ENCODE results near the gene COL4A3. TPM values are rescaled to one million over a fixed set of nuclear protein-coding genes. Genes with fewer than 3 reads are reported as not detected.

Gene COL4A3
- total RNA-seq, 1 donor = 1.3 TPM

GRCh38 chr2:227153307-227153706 lies 11.1 kb upstream of the COL4A3 start:
- peak; percentile 38 for DNase-seq (ENCODE audit: low read depth)
- TF ChIP-seq CTCF (IDR thresholded peaks at IDR 0.05; ENCODE audit: insufficient read depth, low read length) = no peak
- H3K4me3 ChIP-seq (ENCODE audit: low read depth, low read length) = no peak overlapping the region

- no peak overlapping the region for H3K4me3 ChIP-seq (ENCODE audit: low read depth, low read length)
- peak; percentile 74 for DNase-seq (ENCODE audit: low read depth)
These were observed 10.5 kb upstream of the COL4A3 start for GRCh38 chr2:227153758-227154486.

DNA sequence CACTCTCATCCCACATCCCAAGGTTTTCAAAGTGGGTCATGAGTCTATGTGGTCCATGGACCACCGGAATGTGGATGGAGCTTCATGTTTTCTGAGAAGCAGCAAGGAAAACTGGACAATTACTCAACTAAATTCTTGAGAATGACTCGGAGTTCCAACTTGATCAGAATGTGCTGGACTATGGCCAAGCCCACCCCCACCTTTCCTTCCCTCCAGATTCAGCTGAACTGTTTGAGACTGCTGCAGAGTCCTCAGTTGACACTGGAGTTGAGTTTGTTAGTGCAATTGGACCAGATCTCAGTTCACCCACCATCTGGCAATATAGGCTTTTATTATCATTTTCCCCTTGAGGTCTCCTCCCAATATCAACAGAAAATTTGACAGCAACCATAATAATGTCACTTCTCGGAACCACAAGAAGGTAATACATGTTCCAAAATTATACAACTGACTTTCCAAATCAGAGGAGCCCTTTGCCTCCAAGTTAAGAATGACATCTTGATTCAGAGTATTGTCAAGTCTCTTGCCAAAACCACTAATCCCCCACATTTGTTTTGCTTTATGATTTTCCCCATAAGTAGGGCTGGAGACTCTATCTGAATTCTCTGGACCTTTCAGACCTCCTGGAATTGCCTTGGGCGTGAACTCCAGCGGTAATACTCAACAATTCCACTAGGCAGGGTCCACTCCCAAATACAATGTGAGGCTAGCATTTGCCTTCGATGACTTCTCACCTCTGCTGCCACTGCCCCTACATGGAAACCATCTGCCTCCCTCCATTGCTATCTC lies 9.2 kb upstream of the COL4A3 start:
- H3K4me3 ChIP-seq (ENCODE audit: low read depth, low read length) = no peak overlapping the region
- TF ChIP-seq CTCF (IDR thresholded peaks at IDR 0.05; ENCODE audit: insufficient read depth, low read length) = peak; percentile 19
- peak; percentile 94 for DNase-seq (ENCODE audit: low read depth)

More at GRCh38 chr2:227153758-227154486, 10.5 kb upstream of the COL4A3 start:
- TF ChIP-seq CTCF (IDR thresholded peaks at IDR 0.05; ENCODE audit: insufficient read depth, low read length) = no peak

GRCh38 chr2:227160164-227160563 lies 4.3 kb upstream of the COL4A3 start:
- DNase-seq (ENCODE audit: low read depth) = no peak
- no peak overlapping the region for H3K4me3 ChIP-seq (ENCODE audit: low read depth, low read length)
- TF ChIP-seq CTCF (IDR thresholded peaks at IDR 0.05; ENCODE audit: insufficient read depth, low read length) = no peak

- no peak for TF ChIP-seq CTCF (IDR thresholded peaks at IDR 0.05; ENCODE audit: insufficient read depth, low read length)
- H3K4me3 ChIP-seq (ENCODE audit: low read depth, low read length) = no peak overlapping the region
- DNase-seq (ENCODE audit: low read depth) = peak; percentile 76
These were observed 2.5 kb upstream of the COL4A3 start for GRCh38 chr2:227161947-227162346.

GRCh38 chr2:227163485-227163997 lies 883 bp upstream of the COL4A3 start:
- peak; percentile 17 for DNase-seq (ENCODE audit: low read depth)
- H3K4me3 ChIP-seq (ENCODE audit: low read depth, low read length) = peak overlapping the region; percentile 69
- TF ChIP-seq CTCF (IDR thresholded peaks at IDR 0.05; ENCODE audit: insufficient read depth, low read length) = no peak
